Muscle of leg (tissue), 11 donors: ENCODE measurements around the gene CPLANE1. TPM values are rescaled to one million over a fixed set of nuclear protein-coding genes. Genes with fewer than 3 reads are reported as not detected.
"Not testable (repeated sequence)": the region's sequence is repeated elsewhere in the genome, so short reads cannot be mapped to it uniquely, and the experiment has no call there.

Experiments
- DNase-seq: peaks from one replicate; pipeline ENCODE4 v3.0.0; 2013
- H3K27ac ChIP-seq: one replicate; pipeline ENCODE4 v1.5.1; 2013; ENCODE audit warnings: mild to moderate bottlenecking, low read length, control low read depth
- H3K27me3 ChIP-seq: one replicate; pipeline ENCODE4 v1.6.1; 2013; ENCODE audit warnings: low read length; ENCODE audit not compliant: control insufficient read depth, insufficient read depth
- H3K36me3 ChIP-seq: one replicate; pipeline ENCODE4 v1.6.1; 2013; ENCODE audit warnings: low read length; ENCODE audit not compliant: control insufficient read depth, insufficient read depth
- H3K4me1 ChIP-seq: one replicate; pipeline ENCODE4 v1.6.1; 2013; ENCODE audit warnings: low read length; ENCODE audit not compliant: control insufficient read depth, insufficient read depth
- H3K4me3 ChIP-seq: one replicate; pipeline ENCODE4 v1.5.1; 2013; ENCODE audit warnings: low read length, control low read depth
- H3K9me3 ChIP-seq: replicated peaks from 2 replicates; pipeline ENCODE4 v1.6.1; 2013; ENCODE audit warnings: low read depth, low read length; ENCODE audit not compliant: control insufficient read depth
- WGBS: methylation state at CpG from one replicate; pipeline ENCODE4 v1.1.5; 2013; ENCODE audit warnings: missing lambda C conversion rate; ENCODE audit not compliant: insufficient coverage; 5-methylcytosine and 5-hydroxymethylcytosine counted together
- polyA plus RNA-seq, 8 donors: library from polyadenylated mRNA; unstranded; fragments of 120-200 nt; gene quantifications; one replicate each; pipeline versions ENCODE4 v1.2.1 to v1.2.3, GENCODE V29; 2013; ENCODE audit warnings: inconsistent platforms in 1 of 8, low replicate concordance in 1 of 8; ENCODE audit not compliant: insufficient read length in 8 of 8, insufficient read depth in 1 of 8
- total RNA-seq: library from RNA; stranded (reverse); fragments of 120-200 nt; gene quantifications from one replicate; pipeline ENCODE4 v1.2.4, GENCODE V29; 2013

The CPLANE1 gene
- total and polyA plus RNA-seq, 9 donors: 10.7 to 23.8 (median 16.6) TPM

GRCh38 chr5:37135312-37135711, 113.9 kb downstream of the CPLANE1 start:
- not testable (repeated sequence) for H3K27ac ChIP-seq, H3K9me3 ChIP-seq, DNase-seq, H3K4me3 ChIP-seq, H3K4me1 ChIP-seq, H3K27me3 ChIP-seq
- 100% methylated on average over 4 of the region's 6 CpGs for WGBS
- peaks cover 21% of the 10 kb centered on the region for H3K36me3 ChIP-seq

DNA sequence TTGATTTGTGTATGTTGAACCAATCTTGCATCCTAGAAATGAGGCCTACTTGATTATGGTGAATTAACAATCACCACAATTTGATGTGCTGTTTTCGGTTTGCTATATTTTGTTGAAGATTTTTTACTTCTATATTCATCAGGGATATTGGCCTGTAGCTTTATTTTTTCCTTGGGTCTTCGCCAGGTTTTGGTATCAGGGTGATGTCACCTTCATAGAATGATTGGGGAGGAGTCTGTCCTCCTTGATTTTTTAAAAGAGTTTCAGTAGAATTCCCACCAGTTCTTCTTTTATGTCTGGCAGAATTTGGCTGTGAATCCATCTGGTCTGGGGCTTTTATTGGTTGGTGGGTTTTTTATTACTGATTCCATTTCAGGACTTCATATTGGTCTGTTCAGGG, 115.2 kb downstream of the CPLANE1 start:
- DNase-seq: peak; percentile 8
- peaks cover 3% of the 10 kb centered on the region for H3K9me3 ChIP-seq
- peaks cover 22% of the 10 kb centered on the region for H3K36me3 ChIP-seq
- WGBS: no CpG with 5 or more reads among the region's 2 CpGs
- no peaks in the 10 kb centered on the region for H3K27me3 ChIP-seq
- H3K4me3 ChIP-seq: no peak overlapping the region
- H3K27ac ChIP-seq: no peak overlapping the region
- H3K4me1 ChIP-seq: no peaks in the 10 kb centered on the region

DNA sequence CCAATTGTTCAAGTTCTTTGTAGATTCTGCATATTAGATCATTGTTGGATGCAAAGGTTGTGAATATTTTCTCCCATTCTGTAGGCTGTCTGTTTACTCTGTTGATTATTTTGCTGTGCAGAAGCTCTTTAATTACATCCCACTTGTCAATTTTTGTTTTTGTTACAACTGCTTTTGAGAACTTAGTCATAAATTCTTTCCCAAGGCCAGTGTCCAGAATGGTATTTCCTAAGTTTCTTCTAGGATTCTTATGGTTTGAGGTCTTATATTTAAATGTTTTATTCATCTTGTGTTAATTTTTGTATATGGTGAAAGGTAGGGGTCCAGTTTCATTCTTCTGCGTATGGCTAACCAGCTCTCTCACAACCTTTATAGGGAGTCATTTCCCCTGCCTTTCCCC, 116.5 kb downstream of the CPLANE1 start:
- Histone ChIP-seq H3K9me3 (peaks cover 3% of the 10 kb centered on the region), H3K4me1 (no peaks in the 10 kb centered on the region), H3K4me3 (no peak overlapping the region), H3K27ac (no peak overlapping the region), H3K27me3 (no peaks in the 10 kb centered on the region), H3K36me3 (peaks cover 25% of the 10 kb centered on the region)
- WGBS: no CpG with 5 or more reads among the region's 1 CpG
- DNase-seq: no peak

DNA sequence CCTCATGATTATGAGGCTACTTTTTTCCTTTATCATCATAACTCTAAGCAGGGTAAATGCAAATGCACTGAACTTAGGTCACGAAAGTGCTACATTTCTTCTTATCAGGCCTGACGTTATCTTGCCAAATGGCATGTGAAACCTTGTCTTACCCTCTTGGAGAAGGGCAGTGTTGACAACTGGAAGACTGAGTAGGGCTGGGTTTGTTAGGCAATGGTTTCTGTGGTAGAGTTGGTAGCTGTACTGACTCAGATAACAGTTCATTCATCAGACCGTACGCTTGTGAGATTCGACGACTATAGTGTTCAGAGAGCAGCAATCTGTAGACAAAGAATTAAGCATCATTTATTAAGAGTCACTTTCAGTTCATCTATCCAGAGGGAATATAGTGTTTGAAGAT, 127.7 kb downstream of the CPLANE1 start:
- Histone ChIP-seq H3K4me3 (no peak overlapping the region), H3K4me1 (no peaks in the 10 kb centered on the region), H3K36me3 (peaks cover 18% of the 10 kb centered on the region), H3K9me3 (no peaks in the 10 kb centered on the region), H3K27ac (no peak overlapping the region), H3K27me3 (no peaks in the 10 kb centered on the region)
- WGBS: 82% methylated on average over 2 of the region's 6 CpGs
- DNase-seq: no peak

DNA sequence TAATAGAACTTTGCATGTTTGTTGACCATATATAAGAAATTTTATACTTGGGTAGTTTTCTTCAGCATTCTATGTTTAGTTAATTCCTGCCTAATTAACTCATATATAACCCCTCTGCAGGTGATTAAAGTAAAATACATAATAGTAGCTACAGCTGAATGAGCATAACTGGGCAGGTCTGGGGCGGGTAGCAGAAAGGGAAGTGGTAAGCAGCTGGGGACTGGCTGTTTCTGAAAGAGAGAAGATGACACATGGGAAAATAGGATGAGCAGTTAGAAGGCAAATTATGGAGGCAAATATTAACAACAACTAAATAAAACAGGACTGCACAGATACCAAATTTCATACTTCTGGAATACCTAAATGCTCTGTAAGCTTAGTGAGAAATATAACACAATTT, 128.1 kb downstream of the CPLANE1 start:
- H3K4me3 ChIP-seq: no peak overlapping the region
- no CpG with 5 or more reads among the region's 1 CpG for WGBS
- no peaks in the 10 kb centered on the region for H3K27me3 ChIP-seq
- H3K27ac ChIP-seq: no peak overlapping the region
- H3K9me3 ChIP-seq: no peaks in the 10 kb centered on the region
- H3K36me3 ChIP-seq: peaks cover 20% of the 10 kb centered on the region
- no peaks in the 10 kb centered on the region for H3K4me1 ChIP-seq
- DNase-seq: no peak

- 100% methylated on average over 2 of the region's 5 CpGs for WGBS
- Histone ChIP-seq H3K36me3 (peaks cover 20% of the 10 kb centered on the region), H3K4me1 (no peaks in the 10 kb centered on the region)
Measured at GRCh38 chr5:37120270-37120669, 128.9 kb downstream of the CPLANE1 start.

GRCh38 chr5:37116359-37116758, 132.8 kb downstream of the CPLANE1 start:
- DNase-seq: no peak
- H3K27me3 ChIP-seq: no peaks in the 10 kb centered on the region
- H3K36me3 ChIP-seq: peaks cover 38% of the 10 kb centered on the region
- no peaks in the 10 kb centered on the region for H3K4me1 ChIP-seq
- no peaks in the 10 kb centered on the region for H3K9me3 ChIP-seq
- WGBS: 100% methylated on average over 1 of the region's 6 CpGs
- no peak overlapping the region for H3K27ac ChIP-seq
- no peak overlapping the region for H3K4me3 ChIP-seq

More at GRCh38 chr5:37120270-37120669, 128.9 kb downstream of the CPLANE1 start:
- no peak overlapping the region for H3K4me3 ChIP-seq
- H3K27ac ChIP-seq: no peak overlapping the region
- H3K27me3 ChIP-seq: no peaks in the 10 kb centered on the region
- no peak for DNase-seq
- H3K9me3 ChIP-seq: no peaks in the 10 kb centered on the region

- Histone ChIP-seq H3K9me3 (no peaks in the 10 kb centered on the region), H3K36me3 (peaks cover 49% of the 10 kb centered on the region)
- WGBS: 88% methylated on average over 1 of the region's 3 CpGs
Measured at GRCh38 chr5:37112383-37112991, 136.7 kb downstream of the CPLANE1 start.

DNA sequence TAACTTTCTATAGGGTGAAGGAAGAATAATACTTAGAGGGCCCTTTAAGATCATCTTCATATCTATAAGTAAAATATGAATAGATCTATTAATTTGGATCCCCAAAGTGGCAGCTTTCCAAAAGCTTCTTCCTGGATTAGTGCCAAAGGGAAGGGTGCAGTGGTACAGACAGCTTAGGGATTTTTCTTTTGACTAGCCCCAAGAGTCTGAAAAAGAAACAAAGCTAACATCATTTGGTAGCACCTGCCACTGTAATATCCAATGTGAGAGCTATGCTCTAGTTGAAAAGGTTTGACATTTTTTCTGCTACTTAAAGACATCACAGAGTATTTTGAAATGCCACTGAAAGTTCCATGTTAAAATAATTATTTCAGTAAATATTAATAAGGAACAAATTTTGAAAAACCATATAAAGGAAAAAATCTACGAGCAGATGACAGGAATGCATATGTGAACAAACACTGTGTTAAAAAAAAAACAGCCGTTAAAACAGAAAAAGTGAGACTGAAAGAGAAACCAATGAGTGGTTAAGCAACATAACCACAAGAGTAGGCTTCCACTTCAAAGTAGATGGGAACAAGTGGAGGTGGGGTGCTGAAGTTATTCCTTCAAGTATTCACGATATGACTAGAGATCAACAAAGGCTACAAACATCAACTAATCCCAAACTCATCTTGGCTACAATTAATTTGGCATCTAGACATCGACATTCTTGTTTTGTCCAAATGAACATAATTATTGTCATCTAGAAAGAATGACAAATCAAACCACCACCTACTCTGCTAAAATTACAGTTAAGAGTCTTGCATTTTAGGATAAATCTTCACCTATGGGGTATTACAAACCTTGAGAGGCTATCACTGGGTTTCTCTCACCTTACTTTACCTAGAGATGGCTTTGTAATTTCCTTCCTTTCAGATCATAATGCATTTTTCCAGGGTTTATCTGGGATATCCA, 137.5 kb downstream of the CPLANE1 start:
- Histone ChIP-seq H3K27ac (no peak overlapping the region), H3K4me3 (no peak overlapping the region), H3K9me3 (no peaks in the 10 kb centered on the region), H3K36me3 (peaks cover 52% of the 10 kb centered on the region), H3K4me1 (no peaks in the 10 kb centered on the region), H3K27me3 (no peaks in the 10 kb centered on the region)
- WGBS: no CpG with 5 or more reads among the region's 4 CpGs
- no peak for DNase-seq

More at GRCh38 chr5:37112383-37112991, 136.7 kb downstream of the CPLANE1 start:
- Histone ChIP-seq H3K27me3 (no peaks in the 10 kb centered on the region), H3K4me1 (no peaks in the 10 kb centered on the region), H3K4me3 (no peak overlapping the region), H3K27ac (no peak overlapping the region)
- no peak for DNase-seq

DNA sequence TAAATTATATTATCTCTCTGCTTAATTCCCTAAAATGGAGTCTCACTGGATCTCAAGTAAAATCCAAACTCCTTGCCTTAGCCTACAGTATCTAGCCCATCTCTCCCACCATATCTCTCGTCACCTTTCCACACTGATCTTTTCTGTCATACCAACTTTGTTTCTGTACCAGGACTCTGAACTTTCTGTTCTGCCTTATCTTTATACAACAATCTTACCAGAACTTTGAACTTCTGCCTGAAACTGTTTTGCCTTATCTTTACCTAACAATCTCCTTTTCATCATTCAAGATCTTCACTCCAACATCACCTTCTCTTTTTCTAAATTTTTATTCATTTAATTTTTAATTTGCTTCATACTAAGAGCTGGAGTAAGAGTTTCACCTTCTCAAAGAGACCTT, 139.0 kb downstream of the CPLANE1 start:
- no peak overlapping the region for H3K27ac ChIP-seq
- DNase-seq: no peak
- peaks cover 2% of the 10 kb centered on the region for H3K9me3 ChIP-seq
- H3K4me1 ChIP-seq: no peaks in the 10 kb centered on the region
- peaks cover 47% of the 10 kb centered on the region for H3K36me3 ChIP-seq
- no peak overlapping the region for H3K4me3 ChIP-seq
- no peaks in the 10 kb centered on the region for H3K27me3 ChIP-seq
- 71% methylated on average over 1 of the region's 1 CpG for WGBS
